Trophoblast cell (in vitro differentiated cells and primary cell): ENCODE results near the gene ALPK3.
A peak's percentile ranks its signal among the peaks of the same experiment; 100 is the strongest.

Source experiments
- DNase-seq, 2 donors: peaks; one replicate each; pipeline ENCODE4 v3.0.0-alpha.2; 2016
- H2AFZ ChIP-seq: 2 replicates; pipeline ENCODE4 v1.6.1; 2013; ENCODE audit warnings: low read length, moderate library complexity, mild to moderate bottlenecking; ENCODE audit not compliant: insufficient read depth, poor library complexity
- H2AK5ac ChIP-seq: 2 replicates; pipeline ENCODE4 v1.6.1; 2013; ENCODE audit warnings: mild to moderate bottlenecking, low read length
- H2BK120ac ChIP-seq: 2 replicates; pipeline ENCODE4 v1.6.1; 2013; ENCODE audit warnings: low read length, mild to moderate bottlenecking, moderate library complexity; ENCODE audit not compliant: insufficient read depth, poor library complexity
- H2BK12ac ChIP-seq: 2 replicates; pipeline ENCODE4 v1.6.1; 2013; ENCODE audit warnings: mild to moderate bottlenecking, low read length, moderate library complexity
- H2BK5ac ChIP-seq: 2 replicates; pipeline ENCODE4 v1.6.1; 2013; ENCODE audit warnings: low read length, low read depth, moderate library complexity, mild to moderate bottlenecking; ENCODE audit not compliant: poor library complexity
- H3K14ac ChIP-seq: 2 replicates; pipeline ENCODE4 v1.6.1; 2013; ENCODE audit warnings: mild to moderate bottlenecking, low read length
- H3K18ac ChIP-seq: 2 replicates; pipeline ENCODE4 v1.6.1; 2013; ENCODE audit warnings: mild to moderate bottlenecking, low read length
- H3K23ac ChIP-seq: 2 replicates; pipeline ENCODE4 v1.6.1; 2013; ENCODE audit warnings: low read length
- H3K27ac ChIP-seq: 2 replicates; pipeline ENCODE4 v1.5.1; 2013; ENCODE audit warnings: low read depth, mild to moderate bottlenecking, inconsistent platforms, low read length, moderate library complexity
- H3K27me3 ChIP-seq: 2 replicates; pipeline ENCODE4 v1.6.1; 2013; ENCODE audit warnings: inconsistent platforms, mild to moderate bottlenecking, low read length, moderate library complexity; ENCODE audit not compliant: insufficient read depth
- H3K36me3 ChIP-seq, 2 experiments: 1 replicate in 1 of 2; 2 replicates in 1 of 2; pipeline ENCODE4 v1.6.1; 2013; ENCODE audit warnings: low read length in 2 of 2, mild to moderate bottlenecking in 2 of 2, moderate library complexity in 1 of 2; ENCODE audit not compliant: insufficient read depth in 2 of 2, control insufficient read depth in 1 of 2
- H3K4ac ChIP-seq: 2 replicates; pipeline ENCODE4 v1.6.1; 2013; ENCODE audit warnings: low read depth, mild to moderate bottlenecking, low read length, moderate library complexity
- H3K4me1 ChIP-seq, 2 experiments: 1 replicate in 1 of 2; 2 replicates in 1 of 2; pipeline ENCODE4 v1.6.1; 2013; ENCODE audit warnings: low read length in 2 of 2, mild to moderate bottlenecking in 2 of 2, moderate library complexity in 1 of 2; ENCODE audit not compliant: insufficient read depth in 2 of 2, control insufficient read depth in 1 of 2
- H3K4me2 ChIP-seq: 2 replicates; pipeline ENCODE4 v1.6.1; 2013; ENCODE audit warnings: inconsistent platforms, mild to moderate bottlenecking, low read length, moderate library complexity
- H3K4me3 ChIP-seq: 2 replicates; pipeline ENCODE4 v1.5.1; 2013; ENCODE audit warnings: mild to moderate bottlenecking, low read depth, low read length, inconsistent platforms
- H3K79me1 ChIP-seq: one replicate; pipeline ENCODE4 v1.6.1; 2013; ENCODE audit warnings: low read length
- H3K79me2 ChIP-seq: 2 replicates; pipeline ENCODE4 v1.6.1; 2013; ENCODE audit warnings: low read length, mild to moderate bottlenecking; ENCODE audit not compliant: control insufficient read depth, insufficient read depth, poor library complexity
- H3K9ac ChIP-seq: 2 replicates; pipeline ENCODE4 v1.6.1; 2013; ENCODE audit warnings: mild to moderate bottlenecking, low read length
- H3K9me3 ChIP-seq: 2 replicates; pipeline ENCODE4 v1.6.1; 2013; ENCODE audit warnings: low read depth, mild to moderate bottlenecking, control low read depth, inconsistent platforms, low read length; ENCODE audit not compliant: insufficient read depth
- H4K12ac ChIP-seq: 2 replicates; pipeline ENCODE4 v1.6.1; 2013; ENCODE audit warnings: low read depth, mild to moderate bottlenecking, low read length, moderate library complexity
- H4K8ac ChIP-seq: 2 replicates; pipeline ENCODE4 v1.6.1; 2013; ENCODE audit warnings: low read depth, mild to moderate bottlenecking, low read length, moderate library complexity
- H4K91ac ChIP-seq: one replicate; pipeline ENCODE4 v1.6.1; 2013; ENCODE audit warnings: low read depth, mild to moderate bottlenecking, low read length, moderate library complexity
- WGBS: extraction: QIAGEN DNeasy Blood & Tissue Kit; methylation state at CpG from one replicate; pipeline ENCODE4 v1.1.7; 2013; ENCODE audit warnings: missing lambda C conversion rate; ENCODE audit not compliant: insufficient read length, insufficient coverage; ENCODE audit errors: extremely low coverage; 5-methylcytosine and 5-hydroxymethylcytosine counted together

The ALPK3 gene

GRCh38 chr15:84855136-84855535 is 38.0 kb downstream of the ALPK3 start:
- H3K79me1 ChIP-seq = no peaks in the 10 kb centered on the region
- H3K79me2 ChIP-seq = no peaks in the 10 kb centered on the region
- no peak for DNase-seq
- H3K9me3 ChIP-seq = no peaks in the 10 kb centered on the region
- peaks cover 2 to 4% of the 10 kb centered on the region in 2 experiments for H3K4me1 ChIP-seq
- H3K23ac ChIP-seq = no peak overlapping the region
- no CpG with 5 or more reads among the region's 9 CpGs for WGBS
- H4K91ac ChIP-seq = no peak overlapping the region
- H4K12ac ChIP-seq = no peak overlapping the region
- no peak overlapping the region for H2BK120ac ChIP-seq
- no peak overlapping the region for H3K4me2 ChIP-seq
- peaks cover 33 to 41% of the 10 kb centered on the region in 2 experiments for H3K36me3 ChIP-seq
- H2BK5ac ChIP-seq = no peak overlapping the region
- no peak overlapping the region for H3K4ac ChIP-seq
- no peak overlapping the region for H3K27ac ChIP-seq
- H4K8ac ChIP-seq = no peak overlapping the region
- H2AFZ ChIP-seq = no peak overlapping the region
- H2BK12ac ChIP-seq = no peak overlapping the region
- no peak overlapping the region for H3K9ac ChIP-seq
- no peak overlapping the region for H3K18ac ChIP-seq
- no peaks in the 10 kb centered on the region for H3K27me3 ChIP-seq
- no peak overlapping the region for H3K4me3 ChIP-seq
- no peak overlapping the region for H3K14ac ChIP-seq
- no peak overlapping the region for H2AK5ac ChIP-seq

GRCh38 chr15:84855765-84856164 is 38.6 kb downstream of the ALPK3 start:
- H4K12ac ChIP-seq = no peak overlapping the region
- H3K4me1 ChIP-seq = peaks cover 2 to 4% of the 10 kb centered on the region in 2 experiments
- H2BK12ac ChIP-seq = no peak overlapping the region
- peaks cover 34 to 41% of the 10 kb centered on the region in 2 experiments for H3K36me3 ChIP-seq
- no peak overlapping the region for H3K4me3 ChIP-seq
- H3K23ac ChIP-seq = no peak overlapping the region
- H3K79me1 ChIP-seq = no peaks in the 10 kb centered on the region
- no peak overlapping the region for H3K9ac ChIP-seq
- H2BK5ac ChIP-seq = no peak overlapping the region
- H3K18ac ChIP-seq = no peak overlapping the region
- H3K4me2 ChIP-seq = no peak overlapping the region
- H3K27ac ChIP-seq = no peak overlapping the region
- H3K14ac ChIP-seq = no peak overlapping the region
- H3K27me3 ChIP-seq = no peaks in the 10 kb centered on the region
- no peak for DNase-seq
- no peak overlapping the region for H4K91ac ChIP-seq
- no peak overlapping the region for H3K4ac ChIP-seq
- no peak overlapping the region for H2AK5ac ChIP-seq
- H3K9me3 ChIP-seq = no peaks in the 10 kb centered on the region
- H4K8ac ChIP-seq = no peak overlapping the region
- no peak overlapping the region for H2AFZ ChIP-seq
- no peaks in the 10 kb centered on the region for H3K79me2 ChIP-seq
- no peak overlapping the region for H2BK120ac ChIP-seq

GRCh38 chr15:84856731-84857417 is 39.7 kb downstream of the ALPK3 start:
- Histone ChIP-seq H3K4me1 (peaks cover 2 to 4% of the 10 kb centered on the region in 2 experiments), H2AK5ac (no peak overlapping the region), H2BK5ac (no peak overlapping the region), H3K4ac (no peak overlapping the region), H3K9me3 (no peaks in the 10 kb centered on the region), H3K9ac (no peak overlapping the region), H3K36me3 (peaks cover 34 to 41% of the 10 kb centered on the region in 2 experiments), H4K12ac (no peak overlapping the region), H2BK120ac (no peak overlapping the region), H2AFZ (no peak overlapping the region), H3K27ac (no peak overlapping the region), H4K91ac (no peak overlapping the region), H3K79me1 (no peaks in the 10 kb centered on the region), H3K18ac (no peak overlapping the region), H3K4me3 (no peak overlapping the region), H3K23ac (no peak overlapping the region), H3K4me2 (no peak overlapping the region), H4K8ac (no peak overlapping the region), H3K79me2 (no peaks in the 10 kb centered on the region), H3K14ac (no peak overlapping the region), H2BK12ac (no peak overlapping the region), H3K27me3 (no peaks in the 10 kb centered on the region)
- no CpG with 5 or more reads among the region's 16 CpGs for WGBS
- DNase-seq = no peak

GRCh38 chr15:84857418-84858004 is 40.4 kb downstream of the ALPK3 start:
- no peak overlapping the region for H3K9ac ChIP-seq
- no peak overlapping the region for H3K14ac ChIP-seq
- no peak overlapping the region for H2BK12ac ChIP-seq
- DNase-seq = no peak
- H3K4me3 ChIP-seq = no peak overlapping the region
- no peak overlapping the region for H2BK120ac ChIP-seq
- H3K9me3 ChIP-seq = no peaks in the 10 kb centered on the region
- no peaks in the 10 kb centered on the region for H3K27me3 ChIP-seq
- no CpG with 5 or more reads among the region's 15 CpGs for WGBS
- no peaks in the 10 kb centered on the region for H3K79me1 ChIP-seq
- no peak overlapping the region for H3K23ac ChIP-seq
- H4K12ac ChIP-seq = no peak overlapping the region
- H4K91ac ChIP-seq = peak overlapping the region; percentile 15
- peaks cover 2 to 4% of the 10 kb centered on the region in 2 experiments for H3K4me1 ChIP-seq
- H3K79me2 ChIP-seq = no peaks in the 10 kb centered on the region
- H3K4ac ChIP-seq = no peak overlapping the region
- no peak overlapping the region for H4K8ac ChIP-seq
- no peak overlapping the region for H2BK5ac ChIP-seq
- no peak overlapping the region for H2AFZ ChIP-seq
- no peak overlapping the region for H2AK5ac ChIP-seq
- peaks cover 37 to 45% of the 10 kb centered on the region in 2 experiments for H3K36me3 ChIP-seq
- H3K18ac ChIP-seq = no peak overlapping the region
- no peak overlapping the region for H3K27ac ChIP-seq
- no peak overlapping the region for H3K4me2 ChIP-seq
